HCT116 (cell line): ENCODE results near the gene CIC.

Experiments used
- ATF3 ChIP-seq: IDR thresholded peaks from 2 replicates; pipeline ENCODE4 v1.6.1; 2012
- CTCF ChIP-seq, 3 experiments: fragments of 200-600 bp in 1 of 3; sonication (generic) in 1 of 3; IDR thresholded peaks in 2 of 3; conservative IDR thresholded peaks in 1 of 3; 2 replicates each; pipeline ENCODE4 v1.5.1; 2012 to 2017; ENCODE audit warnings: low read depth in 2 of 3, low read length in 2 of 3, antibody characterized with exemption in 1 of 3, borderline replicate concordance in 1 of 3, control low read depth in 1 of 3, mild to moderate bottlenecking in 1 of 3, mixed read lengths in 1 of 3, mixed run types in 1 of 3, moderate library complexity in 1 of 3; ENCODE audit not compliant: insufficient read depth in 1 of 3
- ELF1 ChIP-seq: IDR thresholded peaks from 2 replicates; pipeline ENCODE4 v1.6.1; 2012; ENCODE audit warnings: low read depth, borderline replicate concordance
- EZH2 ChIP-seq: fragments of 200-600 bp; sonication (generic); IDR thresholded peaks from 2 replicates; pipeline ENCODE4 v1.6.1; 2017; ENCODE audit warnings: antibody characterized with exemption, mixed run types
- FOSL1 ChIP-seq: IDR thresholded peaks from 2 replicates; pipeline ENCODE4 v1.6.1; 2012; ENCODE audit warnings: low read depth
- MAX ChIP-seq: IDR thresholded peaks from 2 replicates; pipeline ENCODE4 v1.6.1; 2012
- POLR2A ChIP-seq: IDR thresholded peaks from 2 replicates; pipeline ENCODE4 v1.7.0; 2011; ENCODE audit warnings: borderline replicate concordance; ENCODE audit not compliant: insufficient read depth, insufficient read length; ENCODE audit errors: extremely low read depth
- POLR2AphosphoS5 ChIP-seq: IDR thresholded peaks from 2 replicates; pipeline ENCODE4 v1.6.1; 2011; ENCODE audit warnings: mild to moderate bottlenecking, low read depth, low read length, moderate library complexity
- RAD21 ChIP-seq: IDR thresholded peaks from 2 replicates; pipeline ENCODE4 v1.6.1; 2012; ENCODE audit warnings: low read depth, mild to moderate bottlenecking
- REST ChIP-seq: IDR thresholded peaks from 2 replicates; pipeline ENCODE4 v1.6.1; 2012; ENCODE audit warnings: low read depth
- SIN3A ChIP-seq: IDR thresholded peaks from 2 replicates; pipeline ENCODE4 v1.6.1; 2012; ENCODE audit warnings: low read depth
- YY1 ChIP-seq: IDR thresholded peaks from 2 replicates; pipeline ENCODE4 v1.6.1; 2011; ENCODE audit warnings: low read length, low read depth, moderate library complexity, mild to moderate bottlenecking; ENCODE audit not compliant: insufficient replicate concordance; ENCODE audit errors: extremely low read depth
- ZBTB33 ChIP-seq: IDR thresholded peaks from 2 replicates; pipeline ENCODE4 v1.6.1; 2011; ENCODE audit warnings: mild to moderate bottlenecking, low read length, moderate library complexity; ENCODE audit not compliant: insufficient replicate concordance; ENCODE audit errors: extremely low read depth

- no peak for TF ChIP-seq CTCF (IDR thresholded peaks at IDR 0.05 in 2 of 3, conservative IDR thresholded peaks at IDR 0.05 in 1 of 3; ENCODE audit: borderline replicate concordance in 1 of 3, insufficient read depth in 1 of 3, low read depth in 2 of 3, low read length in 2 of 3)
- no peak for TF ChIP-seq MAX
- no peak for TF ChIP-seq SIN3A
- no peak for TF ChIP-seq REST
- TF ChIP-seq FOSL1 = no peak
- TF ChIP-seq ZBTB33 = no peak
- TF ChIP-seq POLR2AphosphoS5 = no peak
- no peak for TF ChIP-seq POLR2A
- no peak for TF ChIP-seq YY1
- TF ChIP-seq ATF3 = no peak
- no peak for TF ChIP-seq EZH2
- no peak for TF ChIP-seq RAD21
- no peak for TF ChIP-seq ELF1
These were observed 18.8 kb upstream of the CIC start for GRCh38 chr19:42250183-42250665.
